ENCODE results near the gene KCNC3.

KCNC3 gene

GRCh38 chr19:50368649-50369570, 39.7 kb upstream of the KCNC3 start:
- peak overlapping the region; percentile 94 for H2AFZ ChIP-seq (ENCODE audit: low read length)
- H3K9me3 ChIP-seq (replicated peaks in 1 of 2; ENCODE audit: control insufficient read depth in 2 of 2, insufficient read depth in 1 of 2, low read depth in 1 of 2, low read length in 2 of 2): no peaks in the 10 kb centered on the region
- H3K4me3 ChIP-seq (ENCODE audit: low read length in 2 of 2): peak overlapping the region; percentile 39 to 71
- peak overlapping the region; percentile 68 for H3K4me2 ChIP-seq (ENCODE audit: insufficient read depth, low read length, poor library complexity, severe bottlenecking)
- peak overlapping the region; percentile 89 for H3K9ac ChIP-seq (ENCODE audit: low read depth, low read length, poor library complexity)
- H4K8ac ChIP-seq (ENCODE audit: low read depth, low read length): no peak overlapping the region
- no peak overlapping the region for H2BK12ac ChIP-seq (ENCODE audit: low read length)
- H4K91ac ChIP-seq (ENCODE audit: low read depth, low read length, poor library complexity): no peak overlapping the region
- no peak overlapping the region for H2BK120ac ChIP-seq (ENCODE audit: low read depth, low read length)
- no peak overlapping the region for H3K14ac ChIP-seq (ENCODE audit: low read length)
- H3K4me1 ChIP-seq (ENCODE audit: control insufficient read depth in 2 of 2, insufficient read depth in 1 of 2, low read depth in 1 of 2, low read length in 2 of 2): peaks cover 5% of the 10 kb centered on the region in 2 donors
- no peaks in the 10 kb centered on the region for H3K79me1 ChIP-seq (ENCODE audit: low read depth, low read length)
- H3K23ac ChIP-seq (ENCODE audit: low read depth, low read length, poor library complexity): no peak overlapping the region
- H3K27me3 ChIP-seq (ENCODE audit: control insufficient read depth in 3 of 3, insufficient read depth in 3 of 3, low read depth in 1 of 3, low read length in 3 of 3): no peaks in the 10 kb centered on the region
- H3K36me3 ChIP-seq (replicated peaks in 1 of 2; ENCODE audit: control insufficient read depth in 2 of 2, insufficient read depth in 2 of 2, low read length in 2 of 2): no peaks in the 10 kb centered on the region
- no CpG with 5 or more reads among the region's 34 CpGs for WGBS, 2 donors (ENCODE audit: extremely low coverage in 2 of 2, insufficient read length in 2 of 2, insufficient replicate concordance in 1 of 2)
- H3K18ac ChIP-seq (ENCODE audit: low read length): peak overlapping the region; percentile 88
- peak; percentile 76 for DNase-seq (ENCODE audit: low spot score)
- H2AK5ac ChIP-seq (ENCODE audit: low read depth, low read length): no peak overlapping the region
- no peak overlapping the region for H3K4ac ChIP-seq (ENCODE audit: low read length)
- no peak overlapping the region for H2BK5ac ChIP-seq (ENCODE audit: low read length)
- H3K27ac ChIP-seq (replicated peaks; ENCODE audit: low read length): peak overlapping the region; percentile 61
- no peak overlapping the region for H2BK15ac ChIP-seq (ENCODE audit: low read length)

- no peak within 1 kb of the TSS for H2BK15ac ChIP-seq (ENCODE audit: low read length)
- no peak within 1 kb of the TSS for H3K4me2 ChIP-seq (ENCODE audit: insufficient read depth, low read length, poor library complexity, severe bottlenecking)
- no peak within 1 kb of the TSS for H3K27ac ChIP-seq (replicated peaks; ENCODE audit: low read length)
- no peak within 1 kb of the TSS for H4K8ac ChIP-seq (ENCODE audit: low read depth, low read length)
- H3K9me3 ChIP-seq (replicated peaks in 1 of 2; ENCODE audit: control insufficient read depth in 2 of 2, insufficient read depth in 1 of 2, low read depth in 1 of 2, low read length in 2 of 2): peaks cover 0 to 3% of the 10 kb centered on the region in 2 donors
- H2BK120ac ChIP-seq (ENCODE audit: low read depth, low read length): no peak within 1 kb of the TSS
- peaks cover 5 to 10% of the 10 kb centered on the region in 2 donors for H3K4me1 ChIP-seq (ENCODE audit: control insufficient read depth in 2 of 2, insufficient read depth in 1 of 2, low read depth in 1 of 2, low read length in 2 of 2)
- H3K79me1 ChIP-seq (ENCODE audit: low read depth, low read length): peaks cover 2% of the 10 kb centered on the region
- H3K18ac ChIP-seq (ENCODE audit: low read length): no peak within 1 kb of the TSS
- no peak within 1 kb of the TSS for H3K14ac ChIP-seq (ENCODE audit: low read length)
- H3K36me3 ChIP-seq (replicated peaks in 1 of 2; ENCODE audit: control insufficient read depth in 2 of 2, insufficient read depth in 2 of 2, low read length in 2 of 2): no peaks in the 10 kb centered on the region
- no peak within 1 kb of the TSS for H2BK5ac ChIP-seq (ENCODE audit: low read length)
- no peak within 1 kb of the TSS for H3K4me3 ChIP-seq (ENCODE audit: low read length in 2 of 2)
- WGBS, 2 donors (ENCODE audit: extremely low coverage in 2 of 2, insufficient read length in 2 of 2, insufficient replicate concordance in 1 of 2): no CpG with 5 or more reads among the region's 11 CpGs
- H2BK12ac ChIP-seq (ENCODE audit: low read length): no peak within 1 kb of the TSS
- no peak within 1 kb of the TSS for H2AK5ac ChIP-seq (ENCODE audit: low read depth, low read length)
- no peak within 1 kb of the TSS for H2AFZ ChIP-seq (ENCODE audit: low read length)
- no peaks in the 10 kb centered on the region for H3K27me3 ChIP-seq (ENCODE audit: control insufficient read depth in 3 of 3, insufficient read depth in 3 of 3, low read depth in 1 of 3, low read length in 3 of 3)
- H3K23ac ChIP-seq (ENCODE audit: low read depth, low read length, poor library complexity): peak within 1 kb of the TSS; percentile 55
- no peak within 1 kb of the TSS for H3K9ac ChIP-seq (ENCODE audit: low read depth, low read length, poor library complexity)
- H3K4ac ChIP-seq (ENCODE audit: low read length): no peak within 1 kb of the TSS
- H4K91ac ChIP-seq (ENCODE audit: low read depth, low read length, poor library complexity): no peak within 1 kb of the TSS
- DNase-seq (ENCODE audit: low spot score): no peak
These were observed 36.5 kb upstream of the KCNC3 start, which contains the start of gene NAPSA for GRCh38 chr19:50365434-50366306. TSS of gene NAPSA (minus strand) at chr19:50365639. CDS start at chr19:50365621, 18 bp downstream.

DNA sequence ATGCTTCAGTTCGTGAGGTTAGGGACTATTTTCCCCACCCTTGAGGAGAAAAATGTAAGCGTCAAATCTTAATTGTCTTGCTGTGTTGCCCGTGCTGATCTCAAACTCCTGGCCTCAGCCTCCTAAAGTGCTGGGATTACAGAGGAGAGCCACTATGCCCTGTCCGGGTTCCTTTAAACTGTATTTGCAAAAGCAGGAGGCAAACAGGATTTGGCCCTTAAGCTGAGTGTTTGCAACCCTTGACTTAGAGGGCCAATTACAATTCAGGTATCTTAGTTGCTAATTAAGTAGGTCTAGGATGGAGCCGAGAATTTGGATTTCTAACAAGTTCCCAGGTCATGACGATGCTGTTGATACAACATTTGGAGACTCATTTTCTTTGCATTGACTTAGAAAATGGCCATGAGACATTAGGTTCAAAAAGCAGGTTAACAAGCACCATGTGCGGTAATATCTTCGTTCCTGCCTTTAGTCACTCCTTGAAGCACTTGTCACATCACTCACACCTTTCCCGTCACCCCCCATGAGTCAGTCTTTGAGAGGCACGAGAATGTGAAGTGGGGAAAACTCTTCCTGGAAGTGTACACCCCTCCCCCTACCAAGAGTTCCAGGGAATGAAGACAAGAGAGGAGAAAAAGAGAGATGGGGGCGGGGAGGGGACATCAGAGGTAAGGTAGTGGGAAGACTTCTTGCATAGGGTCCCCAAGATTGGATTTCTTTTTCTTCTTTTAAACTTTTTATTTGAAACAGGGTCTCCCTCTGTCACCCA, 33.7 kb upstream of the KCNC3 start:
- H3K23ac ChIP-seq (ENCODE audit: low read depth, low read length, poor library complexity): no peak overlapping the region
- H3K14ac ChIP-seq (ENCODE audit: low read length): no peak overlapping the region
- WGBS, 2 donors (ENCODE audit: extremely low coverage in 2 of 2, insufficient read length in 2 of 2, insufficient replicate concordance in 1 of 2): no CpG with 5 or more reads among the region's 11 CpGs

More for the DNA sequence above, 33.7 kb upstream of the KCNC3 start:
- Histone ChIP-seq H3K18ac (ENCODE audit: low read length) (no peak overlapping the region), H2BK15ac (ENCODE audit: low read length) (no peak overlapping the region), H3K4me3 (ENCODE audit: low read length in 2 of 2) (no peak overlapping the region), H3K27me3 (ENCODE audit: control insufficient read depth in 3 of 3, insufficient read depth in 3 of 3, low read depth in 1 of 3, low read length in 3 of 3) (peaks cover 0 to 2% (median 0%) of the 10 kb centered on the region in 3 experiments), H2BK5ac (ENCODE audit: low read length) (no peak overlapping the region), H3K4ac (ENCODE audit: low read length) (no peak overlapping the region), H3K79me1 (ENCODE audit: low read depth, low read length) (peaks cover 2% of the 10 kb centered on the region), H3K9me3 (replicated peaks in 1 of 2; ENCODE audit: control insufficient read depth in 2 of 2, insufficient read depth in 1 of 2, low read depth in 1 of 2, low read length in 2 of 2) (peaks cover 2 to 5% of the 10 kb centered on the region in 2 donors), H2AK5ac (ENCODE audit: low read depth, low read length) (no peak overlapping the region), H3K9ac (ENCODE audit: low read depth, low read length, poor library complexity) (no peak overlapping the region), H2AFZ (ENCODE audit: low read length) (no peak overlapping the region), H3K4me1 (ENCODE audit: control insufficient read depth in 2 of 2, insufficient read depth in 1 of 2, low read depth in 1 of 2, low read length in 2 of 2) (peaks cover 0 to 6% of the 10 kb centered on the region in 2 donors), H3K27ac (replicated peaks; ENCODE audit: low read length) (no peak overlapping the region), H3K36me3 (replicated peaks in 1 of 2; ENCODE audit: control insufficient read depth in 2 of 2, insufficient read depth in 2 of 2, low read length in 2 of 2) (peaks cover 0 to 2% of the 10 kb centered on the region in 2 donors), H3K4me2 (ENCODE audit: insufficient read depth, low read length, poor library complexity, severe bottlenecking) (no peak overlapping the region), H4K91ac (ENCODE audit: low read depth, low read length, poor library complexity) (no peak overlapping the region), H2BK12ac (ENCODE audit: low read length) (no peak overlapping the region), H2BK120ac (ENCODE audit: low read depth, low read length) (no peak overlapping the region), H4K8ac (ENCODE audit: low read depth, low read length) (no peak overlapping the region)
- no peak for DNase-seq (ENCODE audit: low spot score)
